Stimulated activated memory B cell treated with anti-CD40 and anti-IgM and Interleukin-4, amounts not matched to agents 10 μg/mL and 1 μg/mL and 100 μg/mL, for 72 hours (primary cell): ENCODE measurements around the gene P4HA3.

Experiments
- ATAC-seq: fragments of 150-1000 bp; cut with Tn5 transposase; 2 replicates; pipeline ENCODE4 v1.10.0; 2021
- H3K27ac Mint-ChIP-seq: one replicate; pipeline ENCODE4 v1.8.0; 2022; ENCODE audit warnings: mild to moderate bottlenecking, mixed read lengths
- H3K27me3 Mint-ChIP-seq: one replicate; pipeline ENCODE4 v1.8.0; 2022; ENCODE audit warnings: mixed read lengths
- H3K36me3 Mint-ChIP-seq: one replicate; pipeline ENCODE4 v1.8.0; 2022; ENCODE audit warnings: mixed read lengths
- H3K4me1 Mint-ChIP-seq: one replicate; pipeline ENCODE4 v1.8.0; 2022; ENCODE audit warnings: mixed read lengths
- H3K4me3 Mint-ChIP-seq: one replicate; pipeline ENCODE4 v1.8.0; 2022; ENCODE audit warnings: mild to moderate bottlenecking, moderate library complexity, mixed read lengths
- H3K9me3 Mint-ChIP-seq: one replicate; pipeline ENCODE4 v1.8.0; 2022; ENCODE audit warnings: mixed read lengths

The P4HA3 gene

DNA sequence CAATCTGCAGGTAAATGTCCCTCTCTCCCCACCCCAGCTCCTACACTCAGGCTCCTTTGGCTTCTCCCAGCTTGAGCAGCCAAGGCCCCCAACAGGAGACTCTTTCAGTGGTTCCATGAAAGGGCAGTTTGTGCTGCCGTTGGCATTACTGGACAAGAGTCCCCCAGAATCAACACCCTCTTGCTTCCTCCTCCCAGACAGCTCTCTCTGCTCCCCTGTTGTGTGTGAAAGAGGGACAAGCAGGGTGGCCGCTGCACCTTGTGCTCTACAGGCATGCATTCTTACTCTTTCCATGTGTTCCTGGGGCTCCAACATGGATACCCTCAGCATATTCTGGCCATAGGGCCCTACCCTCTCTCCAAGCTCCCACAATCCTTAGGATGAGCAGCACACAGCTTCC is 48.7 kb downstream of the P4HA3 start:
- Mint-ChIP-seq H3K36me3 (no peaks in the 10 kb centered on the region), H3K4me3 (no peak overlapping the region), H3K27ac (no peak overlapping the region), H3K27me3 (peaks cover 15% of the 10 kb centered on the region), H3K9me3 (peaks cover 4% of the 10 kb centered on the region), H3K4me1 (no peaks in the 10 kb centered on the region)
- no peak for ATAC-seq

DNA sequence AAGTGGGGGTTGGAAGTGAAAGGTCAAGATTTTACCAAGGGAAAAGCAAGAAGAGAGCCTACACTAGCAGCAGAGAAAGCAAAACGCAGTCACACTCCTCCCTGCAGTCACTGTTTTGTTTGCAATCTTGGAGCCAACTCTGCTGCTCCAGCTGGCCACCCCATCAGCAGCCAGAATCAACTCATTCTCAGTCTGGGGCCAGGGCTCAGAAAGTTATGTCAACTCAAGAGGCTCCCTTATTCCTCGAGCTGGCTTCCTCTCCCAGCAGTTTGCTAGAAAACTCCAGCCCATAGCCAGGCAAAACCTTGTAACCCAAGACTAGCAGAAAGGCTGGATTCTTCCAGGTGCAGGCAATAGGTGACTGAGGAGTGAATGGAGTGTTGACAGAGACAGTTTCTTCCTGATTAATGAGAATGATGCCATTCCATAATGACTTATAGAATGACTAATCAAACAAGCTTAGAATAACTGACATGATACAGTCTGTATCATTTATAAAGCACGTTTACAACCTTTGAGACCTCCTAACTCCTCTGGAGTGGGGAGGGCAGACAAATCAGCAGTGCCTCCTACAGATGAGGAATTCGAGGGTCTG is 53.4 kb downstream of the P4HA3 start:
- Mint-ChIP-seq H3K27ac (no peak overlapping the region), H3K9me3 (peaks cover 4% of the 10 kb centered on the region), H3K36me3 (peaks cover 24% of the 10 kb centered on the region), H3K27me3 (peaks cover 13% of the 10 kb centered on the region), H3K4me1 (no peaks in the 10 kb centered on the region), H3K4me3 (no peak overlapping the region)
- ATAC-seq = no peak

DNA sequence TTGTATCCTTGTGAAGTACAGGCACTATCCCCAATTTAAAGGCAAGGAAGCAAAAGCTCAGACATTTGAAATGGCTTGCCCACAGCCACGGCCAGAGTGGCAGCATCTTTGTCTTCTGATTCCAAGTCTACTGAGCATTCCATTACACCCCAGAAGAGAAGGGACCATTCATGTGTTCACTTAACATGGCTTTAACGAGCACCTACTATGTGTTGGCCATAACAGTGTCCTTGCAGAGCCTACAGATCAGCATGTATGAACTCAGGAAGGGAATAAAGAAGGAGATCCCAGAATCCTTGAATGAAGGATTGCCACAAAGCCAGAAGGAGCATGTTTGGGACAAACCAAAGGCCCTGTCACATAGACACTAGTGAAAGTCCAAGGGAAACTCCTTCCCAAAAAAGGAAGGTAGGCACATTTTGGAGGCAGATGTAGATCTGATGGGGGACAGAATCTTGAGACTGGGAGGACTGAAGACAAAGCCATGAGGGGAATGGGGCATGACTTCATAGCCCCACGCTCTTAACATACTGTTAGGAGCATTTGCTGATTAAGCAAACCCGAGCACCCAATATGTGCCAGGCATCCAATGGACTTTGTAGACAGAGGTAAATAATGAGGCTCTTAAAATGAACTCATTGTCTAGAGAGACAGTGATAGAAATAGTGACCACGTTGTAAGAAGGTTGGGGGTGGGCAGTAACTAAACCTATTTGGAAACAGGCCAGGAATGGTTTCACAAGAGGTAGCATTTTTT is 54.9 kb downstream of the P4HA3 start:
- H3K4me1 Mint-ChIP-seq = no peaks in the 10 kb centered on the region
- no peak for ATAC-seq
- H3K27me3 Mint-ChIP-seq = no peaks in the 10 kb centered on the region
- H3K36me3 Mint-ChIP-seq = peaks cover 24% of the 10 kb centered on the region
- peaks cover 4% of the 10 kb centered on the region for H3K9me3 Mint-ChIP-seq
- no peak overlapping the region for H3K4me3 Mint-ChIP-seq
- no peak overlapping the region for H3K27ac Mint-ChIP-seq

DNA sequence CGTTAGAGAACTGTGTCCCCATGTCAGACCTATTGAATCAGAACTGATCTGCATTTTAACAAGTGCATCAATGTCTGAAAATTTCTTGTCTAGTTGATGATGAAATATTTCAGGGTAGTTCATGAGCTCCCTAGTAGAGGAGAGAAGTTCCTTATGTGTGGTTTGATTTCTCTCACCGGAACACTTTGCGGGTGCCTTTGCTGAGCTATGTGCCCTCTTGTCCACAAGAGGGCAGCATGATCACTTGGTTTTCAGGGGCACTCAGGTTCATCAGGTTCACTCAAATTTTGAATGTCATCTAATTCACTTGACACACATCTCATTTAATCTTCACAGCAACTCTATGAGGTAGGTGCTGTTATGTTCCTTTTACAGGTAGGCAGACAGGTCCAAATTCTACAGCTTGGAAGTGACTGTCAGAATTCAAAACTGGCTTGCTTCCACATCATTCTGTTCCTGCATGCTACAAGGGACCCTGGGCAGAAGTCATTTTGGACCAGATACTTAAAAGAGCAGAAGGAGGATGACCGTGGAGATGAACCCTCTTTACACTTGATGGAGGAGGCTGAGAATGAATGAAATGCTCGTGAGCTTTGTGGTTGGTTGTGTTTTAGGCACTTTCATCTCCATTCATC is 55.6 kb downstream of the P4HA3 start:
- H3K4me3 Mint-ChIP-seq = no peak overlapping the region
- H3K27me3 Mint-ChIP-seq = no peaks in the 10 kb centered on the region
- no peaks in the 10 kb centered on the region for H3K4me1 Mint-ChIP-seq
- H3K36me3 Mint-ChIP-seq = peaks cover 24% of the 10 kb centered on the region
- no peak overlapping the region for H3K27ac Mint-ChIP-seq
- H3K9me3 Mint-ChIP-seq = peaks cover 1% of the 10 kb centered on the region
- ATAC-seq = no peak

DNA sequence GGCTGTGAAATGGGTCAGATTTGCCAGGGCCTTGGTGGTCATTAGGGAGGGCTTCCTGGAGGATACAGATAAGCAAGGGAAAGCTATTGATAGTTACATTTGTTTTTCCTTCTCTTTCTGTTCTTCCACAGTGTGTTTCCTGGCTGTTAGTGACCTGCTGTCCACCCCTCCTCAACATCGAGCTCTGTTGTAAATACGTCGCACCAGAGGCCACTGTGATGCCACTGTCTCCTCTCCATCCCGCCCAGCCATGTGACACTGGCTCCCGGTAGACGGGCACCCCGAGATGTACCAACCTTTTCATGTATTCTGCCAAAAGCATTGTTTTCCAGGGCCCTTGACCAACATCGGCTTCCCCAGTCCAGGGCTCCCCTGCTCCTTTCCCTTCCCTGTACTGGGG is 58.1 kb downstream of the P4HA3 start:
- Mint-ChIP-seq H3K27ac (no peak overlapping the region), H3K4me1 (no peaks in the 10 kb centered on the region), H3K27me3 (no peaks in the 10 kb centered on the region), H3K4me3 (no peak overlapping the region), H3K9me3 (no peaks in the 10 kb centered on the region), H3K36me3 (peaks cover 38% of the 10 kb centered on the region)
- no peak for ATAC-seq

DNA sequence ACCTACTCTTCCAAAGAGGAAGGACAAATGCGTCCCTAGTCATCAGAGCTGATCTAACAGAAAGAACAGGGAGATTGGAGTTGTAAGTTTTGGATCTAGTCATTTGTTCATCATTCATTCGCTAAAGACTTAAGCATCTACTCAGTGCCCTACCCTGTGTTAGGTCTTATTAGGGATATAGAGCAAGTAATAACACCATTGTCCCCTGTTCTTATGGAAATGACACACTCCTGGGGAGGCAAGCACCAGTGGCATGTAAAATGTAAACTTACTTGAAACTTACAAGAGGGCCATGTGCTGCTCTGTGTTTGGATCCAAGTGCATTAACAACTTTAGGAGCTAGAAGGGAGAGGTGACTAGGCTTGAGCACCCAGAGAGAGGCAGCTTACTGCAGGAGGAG is 61.9 kb downstream of the P4HA3 start:
- no peaks in the 10 kb centered on the region for H3K4me1 Mint-ChIP-seq
- ATAC-seq = no peak
- H3K4me3 Mint-ChIP-seq = no peak overlapping the region
- no peaks in the 10 kb centered on the region for H3K9me3 Mint-ChIP-seq
- no peak overlapping the region for H3K27ac Mint-ChIP-seq
- H3K36me3 Mint-ChIP-seq = peaks cover 60% of the 10 kb centered on the region
- H3K27me3 Mint-ChIP-seq = no peaks in the 10 kb centered on the region

DNA sequence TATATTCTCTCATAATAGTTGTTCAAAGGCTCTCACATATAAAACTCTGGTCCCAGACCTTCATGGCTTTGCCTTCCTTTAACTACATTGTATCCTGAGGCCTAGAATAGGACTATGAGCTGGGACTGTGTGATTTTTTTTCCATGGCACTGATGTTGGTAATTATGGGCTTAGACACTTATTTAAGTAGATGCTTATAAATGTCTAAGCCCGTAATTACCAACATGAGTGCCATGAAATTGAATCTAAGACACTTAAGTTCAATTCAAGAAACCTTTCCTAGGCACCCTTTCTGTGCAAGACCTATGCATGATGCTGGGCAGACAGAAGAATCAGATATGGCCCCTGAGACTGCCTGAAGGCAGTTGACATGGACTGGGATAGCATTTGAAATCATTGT is 63.0 kb downstream of the P4HA3 start:
- Mint-ChIP-seq H3K9me3 (no peaks in the 10 kb centered on the region), H3K27me3 (no peaks in the 10 kb centered on the region), H3K4me1 (no peaks in the 10 kb centered on the region), H3K36me3 (peaks cover 56% of the 10 kb centered on the region), H3K27ac (no peak overlapping the region), H3K4me3 (no peak overlapping the region)
- ATAC-seq = no peak

DNA sequence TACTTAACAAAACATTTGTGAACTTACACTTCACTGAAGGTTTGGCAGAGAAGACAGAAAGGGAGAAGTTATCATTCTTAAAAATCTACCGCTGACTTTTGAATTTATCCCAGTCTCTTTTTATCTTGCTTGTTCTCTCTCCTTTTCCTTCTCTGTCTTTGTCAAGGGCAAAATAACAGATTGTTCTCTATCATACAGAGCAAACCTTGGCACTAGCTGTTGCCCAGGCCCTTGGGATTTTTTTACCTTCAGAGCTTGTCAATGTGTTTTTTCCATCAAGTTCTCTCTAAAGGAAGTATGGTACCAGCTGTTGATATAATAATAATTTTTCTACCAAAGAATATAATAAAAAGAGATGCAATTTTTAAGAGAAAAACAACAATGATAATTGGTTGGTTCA is 73.2 kb downstream of the P4HA3 start:
- Mint-ChIP-seq H3K27me3 (no peaks in the 10 kb centered on the region), H3K27ac (no peak overlapping the region)

DNA sequence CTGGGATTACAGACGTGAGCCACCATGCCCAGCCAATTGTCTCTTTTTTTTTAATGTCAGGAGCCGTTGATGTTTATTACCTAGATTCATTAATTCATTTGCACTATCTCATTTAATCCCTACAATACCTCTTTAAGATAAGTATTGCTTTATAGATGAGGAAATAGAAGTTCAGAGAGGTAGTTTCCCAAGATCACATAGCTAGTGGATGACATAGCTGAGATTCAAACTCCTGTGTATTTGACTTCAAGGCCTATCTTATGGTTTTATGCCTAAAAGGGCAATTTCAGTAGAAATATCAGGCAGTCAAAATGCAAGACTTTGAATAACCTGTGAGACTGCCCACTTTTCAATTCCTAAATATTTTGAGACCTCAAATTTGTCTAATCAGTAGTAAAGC is 73.9 kb downstream of the P4HA3 start:
- Mint-ChIP-seq H3K4me3 (no peak overlapping the region), H3K27me3 (no peaks in the 10 kb centered on the region), H3K4me1 (no peaks in the 10 kb centered on the region), H3K9me3 (no peaks in the 10 kb centered on the region), H3K27ac (no peak overlapping the region), H3K36me3 (peaks cover 38% of the 10 kb centered on the region)
- ATAC-seq = no peak

More for the DNA sequence above, 73.2 kb downstream of the P4HA3 start:
- no peak for ATAC-seq
- no peak overlapping the region for H3K4me3 Mint-ChIP-seq
- no peaks in the 10 kb centered on the region for H3K4me1 Mint-ChIP-seq
- H3K9me3 Mint-ChIP-seq = no peaks in the 10 kb centered on the region
- peaks cover 44% of the 10 kb centered on the region for H3K36me3 Mint-ChIP-seq

DNA sequence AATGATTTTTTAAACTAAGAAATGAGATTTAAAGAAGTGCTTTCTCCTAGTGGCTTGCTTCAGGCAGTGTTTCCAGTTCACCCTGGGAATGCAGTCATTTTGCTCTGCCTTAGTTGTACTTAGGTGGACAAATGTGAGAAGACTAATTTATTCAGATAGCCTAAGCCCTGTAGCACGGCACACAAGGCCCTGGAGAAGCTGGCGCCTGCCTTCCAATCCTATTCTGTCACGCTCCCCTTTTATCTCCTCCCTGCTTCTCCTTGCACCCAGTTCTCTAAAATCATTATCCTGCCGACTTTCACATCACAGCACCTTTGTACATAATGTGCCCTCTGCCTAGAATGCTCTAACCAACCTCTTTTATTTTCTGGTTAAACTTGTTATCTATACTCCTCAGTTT is 76.3 kb downstream of the P4HA3 start:
- H3K27ac Mint-ChIP-seq = no peak overlapping the region
- H3K4me3 Mint-ChIP-seq = no peak overlapping the region
- ATAC-seq = no peak
- H3K36me3 Mint-ChIP-seq = peaks cover 24% of the 10 kb centered on the region
- no peaks in the 10 kb centered on the region for H3K4me1 Mint-ChIP-seq
- H3K27me3 Mint-ChIP-seq = no peaks in the 10 kb centered on the region
- no peaks in the 10 kb centered on the region for H3K9me3 Mint-ChIP-seq

DNA sequence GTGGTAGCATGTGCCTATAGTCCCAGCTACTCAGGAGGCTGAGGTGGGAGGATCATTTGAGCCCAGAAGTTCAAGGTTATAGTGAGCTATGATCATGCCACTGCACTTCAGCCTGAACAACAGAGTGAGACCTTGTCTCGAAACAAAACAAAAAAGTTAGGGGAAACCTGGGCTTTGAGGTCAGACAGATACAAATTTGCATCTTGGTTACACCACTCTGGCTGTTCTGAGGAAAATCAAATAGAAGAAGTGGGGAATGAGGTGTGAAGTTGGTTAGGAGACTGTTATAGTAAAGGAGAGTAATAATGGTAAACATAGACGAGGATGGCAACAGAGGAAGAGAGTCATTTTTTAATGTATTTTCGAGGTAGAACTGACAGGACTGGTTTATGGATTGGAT is 77.8 kb downstream of the P4HA3 start:
- no peak overlapping the region for H3K27ac Mint-ChIP-seq
- peaks cover 18% of the 10 kb centered on the region for H3K36me3 Mint-ChIP-seq
- no peaks in the 10 kb centered on the region for H3K27me3 Mint-ChIP-seq
- ATAC-seq = peak; percentile 50
- no peaks in the 10 kb centered on the region for H3K9me3 Mint-ChIP-seq
- no peaks in the 10 kb centered on the region for H3K4me1 Mint-ChIP-seq
- no peak overlapping the region for H3K4me3 Mint-ChIP-seq

DNA sequence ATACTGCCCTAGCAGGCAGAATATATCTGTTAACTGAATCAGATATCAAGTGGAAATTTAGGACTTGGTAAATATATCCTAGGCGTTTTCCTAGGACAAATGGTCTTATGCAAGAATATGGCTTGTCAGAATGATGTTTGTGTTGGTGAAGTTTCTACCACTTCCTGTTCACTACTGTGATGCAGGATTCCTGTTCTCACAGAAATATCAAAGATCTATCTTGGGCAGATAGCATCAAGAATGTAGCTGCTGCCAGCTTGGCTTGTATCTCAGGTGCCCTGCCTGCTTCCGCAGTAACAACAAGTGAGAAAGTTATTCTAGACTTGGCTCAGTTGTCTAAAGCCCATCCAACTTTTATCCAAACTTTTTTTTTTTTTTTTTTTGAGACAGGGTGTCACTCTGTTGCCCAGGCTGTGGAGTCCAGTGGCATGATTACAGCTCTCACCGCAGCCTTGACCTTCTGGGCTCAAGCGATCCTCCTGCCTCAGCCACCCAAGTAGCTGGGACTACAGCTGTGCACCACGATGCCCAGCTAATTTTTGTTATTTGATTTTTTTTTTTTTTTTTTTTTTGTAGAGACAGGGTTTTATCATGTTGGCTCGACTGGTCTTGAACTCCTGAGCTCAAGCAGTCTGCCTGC is 79.0 kb downstream of the P4HA3 start:
- H3K27me3 Mint-ChIP-seq = no peaks in the 10 kb centered on the region
- no peaks in the 10 kb centered on the region for H3K9me3 Mint-ChIP-seq
- no peaks in the 10 kb centered on the region for H3K4me1 Mint-ChIP-seq
- H3K4me3 Mint-ChIP-seq = no peak overlapping the region
- no peak overlapping the region for H3K27ac Mint-ChIP-seq
- H3K36me3 Mint-ChIP-seq = peaks cover 18% of the 10 kb centered on the region
- ATAC-seq = no peak

DNA sequence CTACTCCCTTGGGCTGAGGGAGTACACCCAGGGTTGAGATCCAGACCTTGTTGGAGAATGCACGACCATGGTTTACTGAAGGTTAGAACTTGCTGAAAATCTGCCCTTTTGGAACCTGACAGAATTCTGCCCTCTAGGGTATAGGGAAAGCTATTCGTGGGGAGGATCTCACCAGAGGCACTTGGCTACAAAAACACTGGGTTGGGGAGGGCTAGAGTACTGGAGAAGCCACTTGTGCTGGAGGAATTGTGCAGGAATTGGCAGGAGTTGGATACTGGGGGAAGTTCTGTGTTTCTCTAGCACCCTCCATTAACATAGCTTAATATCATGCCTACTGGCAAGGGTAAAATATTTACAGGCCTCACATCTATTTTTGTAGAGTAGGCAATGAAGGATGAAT is 84.5 kb downstream of the P4HA3 start:
- Mint-ChIP-seq H3K27ac (no peak overlapping the region), H3K4me1 (no peaks in the 10 kb centered on the region), H3K36me3 (peaks cover 44% of the 10 kb centered on the region), H3K4me3 (no peak overlapping the region), H3K27me3 (no peaks in the 10 kb centered on the region), H3K9me3 (no peaks in the 10 kb centered on the region)
- ATAC-seq = no peak

DNA sequence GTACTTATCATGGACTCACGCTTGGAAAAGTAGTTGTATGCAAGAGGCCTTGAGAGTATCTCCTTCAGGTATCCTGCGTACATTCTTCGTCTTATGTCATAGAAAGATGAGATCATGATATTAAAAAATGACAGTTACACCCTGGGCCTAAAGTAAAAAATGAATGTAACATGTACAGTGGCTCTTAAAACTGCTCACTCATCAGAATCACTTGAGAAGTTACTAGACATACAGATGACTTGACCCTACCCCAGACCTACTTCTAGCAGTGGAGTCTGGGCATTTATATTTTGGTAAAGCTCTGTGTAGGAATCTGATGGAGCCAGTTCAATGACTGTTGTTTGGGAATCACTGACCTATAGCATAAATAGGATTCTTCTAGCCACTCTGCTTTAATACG is 85.9 kb downstream of the P4HA3 start:
- H3K27ac Mint-ChIP-seq = no peak overlapping the region

DNA sequence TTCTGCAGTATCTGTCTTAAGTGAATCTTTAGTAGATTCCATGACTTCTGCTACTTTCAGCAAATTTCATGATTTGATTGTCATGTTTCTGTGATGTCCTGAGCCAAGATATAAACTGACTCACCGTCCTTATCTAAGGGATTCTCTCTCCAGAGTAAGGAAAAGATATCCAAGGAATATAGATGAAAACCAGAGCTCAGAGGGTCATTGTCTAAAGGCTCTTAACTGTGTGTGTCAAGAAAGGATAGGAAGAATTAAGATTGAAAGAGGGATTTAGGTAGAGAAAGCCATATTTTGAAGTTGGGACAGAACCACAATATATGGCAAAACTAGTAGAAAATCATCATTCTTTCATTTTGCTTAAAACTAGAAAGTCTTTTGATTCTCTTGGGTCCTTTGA is 89.6 kb downstream of the P4HA3 start:
- peaks cover 34% of the 10 kb centered on the region for H3K36me3 Mint-ChIP-seq
- no peak overlapping the region for H3K27ac Mint-ChIP-seq
- ATAC-seq = no peak
- no peak overlapping the region for H3K4me3 Mint-ChIP-seq
- H3K9me3 Mint-ChIP-seq = no peaks in the 10 kb centered on the region
- no peaks in the 10 kb centered on the region for H3K4me1 Mint-ChIP-seq
- H3K27me3 Mint-ChIP-seq = no peaks in the 10 kb centered on the region

More for the DNA sequence above, 85.9 kb downstream of the P4HA3 start:
- Mint-ChIP-seq H3K36me3 (peaks cover 45% of the 10 kb centered on the region), H3K27me3 (no peaks in the 10 kb centered on the region), H3K4me3 (no peak overlapping the region), H3K9me3 (no peaks in the 10 kb centered on the region), H3K4me1 (no peaks in the 10 kb centered on the region)
- ATAC-seq = no peak

DNA sequence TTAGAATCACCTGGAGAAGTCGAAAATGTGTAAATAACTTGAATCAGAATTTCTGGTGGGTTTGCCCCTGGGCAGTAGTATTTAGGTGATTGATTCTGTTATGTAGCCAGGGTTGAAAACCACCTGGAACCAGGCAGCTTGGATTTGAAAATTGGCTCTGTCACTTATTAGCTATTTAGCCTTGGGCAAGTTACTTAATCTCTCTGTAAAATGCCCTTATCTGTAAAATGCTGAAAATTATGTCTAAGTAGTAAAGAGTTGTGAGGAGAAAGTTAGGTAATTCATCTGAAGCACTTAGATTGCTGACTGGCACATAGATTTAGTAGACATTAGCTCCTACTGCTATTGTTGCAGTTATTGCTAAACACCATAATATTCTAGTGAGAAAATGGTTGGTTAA is 91.1 kb downstream of the P4HA3 start:
- H3K27me3 Mint-ChIP-seq = no peaks in the 10 kb centered on the region
- peaks cover 3% of the 10 kb centered on the region for H3K9me3 Mint-ChIP-seq
- no peak overlapping the region for H3K27ac Mint-ChIP-seq
- H3K4me3 Mint-ChIP-seq = no peak overlapping the region
- H3K36me3 Mint-ChIP-seq = peaks cover 35% of the 10 kb centered on the region
- ATAC-seq = no peak
- H3K4me1 Mint-ChIP-seq = no peaks in the 10 kb centered on the region
